Fibroblast of skin of right quadriceps (primary cell): ENCODE data around the gene RIPOR2.
"Not testable (repeated sequence)": the region's sequence is repeated elsewhere in the genome, so short reads cannot be mapped to it uniquely, and the experiment has no call there.

ENCODE experiments used
- DNase-seq: peaks from one replicate; pipeline ENCODE4 v3.0.0-alpha.2; 2013

The RIPOR2 gene

DNA sequence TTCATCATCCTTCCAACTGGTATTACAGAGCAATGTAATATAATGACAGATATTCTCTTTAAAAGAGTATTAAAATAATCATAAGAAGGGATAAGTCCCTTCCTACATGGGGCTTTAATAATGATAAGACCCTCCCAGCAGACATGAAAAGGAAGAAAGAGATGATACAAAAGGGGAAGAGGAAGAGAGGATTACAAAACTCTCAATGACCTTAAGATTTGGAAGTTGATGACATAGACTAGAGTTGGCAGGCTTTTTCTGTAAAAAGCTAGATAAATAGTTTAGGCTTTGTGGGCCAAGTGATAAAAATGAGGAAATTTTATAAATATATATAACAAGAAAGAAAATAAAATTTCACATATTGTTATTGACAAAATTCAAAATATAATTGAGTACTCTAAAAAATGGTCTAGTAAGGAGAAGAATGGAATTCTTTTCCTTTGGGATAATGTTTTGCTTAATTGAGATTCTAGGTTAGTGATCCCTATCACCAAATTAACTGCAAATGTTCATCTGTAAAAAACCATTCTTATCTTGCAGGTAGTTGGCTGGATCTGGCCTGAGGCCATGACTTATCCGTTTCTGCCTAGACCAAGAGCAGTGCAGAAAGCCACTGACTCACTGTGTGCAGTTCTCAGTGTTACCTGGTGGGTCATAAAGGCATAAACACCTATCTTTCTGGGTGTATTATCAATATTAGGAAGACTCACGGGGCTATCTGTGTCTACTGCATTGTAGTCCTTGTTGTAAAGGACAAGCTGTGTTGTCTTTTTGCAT, 11.0 kb downstream of the RIPOR2 start:
- DNase-seq: no peak

DNA sequence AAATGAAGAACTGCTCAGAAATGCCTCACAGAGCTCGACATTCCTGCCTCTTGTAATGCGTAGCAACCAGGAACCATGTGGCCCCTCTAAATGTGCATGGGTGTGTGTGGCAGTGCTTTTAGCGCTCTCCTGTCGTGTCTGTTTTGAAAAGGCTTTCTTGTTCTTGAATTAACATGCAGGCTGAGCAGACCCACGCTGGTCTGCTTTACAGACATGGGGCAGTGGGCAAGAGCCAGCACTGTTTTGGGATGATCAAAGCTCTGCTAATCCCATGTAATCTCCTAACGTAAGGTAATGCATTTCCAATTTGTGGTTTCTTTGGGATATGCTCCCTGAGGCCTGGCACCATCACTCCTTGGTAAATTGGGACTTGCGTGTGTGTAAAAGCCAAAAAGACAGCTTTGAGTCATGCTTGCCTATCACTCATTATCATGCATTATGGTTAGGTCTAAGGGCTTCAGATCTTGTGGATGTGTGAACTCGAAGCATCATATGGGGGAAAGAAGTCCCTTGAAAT, 11.8 kb downstream of the RIPOR2 start:
- DNase-seq: no peak

DNA sequence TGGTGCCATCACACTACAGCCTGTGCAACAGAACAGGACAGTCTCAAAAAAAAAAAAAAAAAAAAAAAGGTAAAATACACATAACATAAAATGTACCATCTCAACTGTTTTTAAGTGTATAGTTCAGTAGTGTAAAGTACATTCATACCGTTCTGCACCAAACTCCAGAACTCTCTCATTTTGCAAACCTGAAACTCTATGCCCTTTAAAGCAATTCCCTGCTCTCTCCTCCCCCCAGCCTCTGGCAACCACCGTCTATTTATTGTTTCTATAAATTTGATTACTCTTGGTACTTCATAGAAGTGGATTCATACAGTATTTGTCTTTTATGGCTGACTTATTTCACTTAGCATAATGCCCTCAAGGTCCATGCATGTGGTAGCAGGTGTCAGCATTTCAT, 12.9 kb downstream of the RIPOR2 start:
- no peak for DNase-seq

DNA sequence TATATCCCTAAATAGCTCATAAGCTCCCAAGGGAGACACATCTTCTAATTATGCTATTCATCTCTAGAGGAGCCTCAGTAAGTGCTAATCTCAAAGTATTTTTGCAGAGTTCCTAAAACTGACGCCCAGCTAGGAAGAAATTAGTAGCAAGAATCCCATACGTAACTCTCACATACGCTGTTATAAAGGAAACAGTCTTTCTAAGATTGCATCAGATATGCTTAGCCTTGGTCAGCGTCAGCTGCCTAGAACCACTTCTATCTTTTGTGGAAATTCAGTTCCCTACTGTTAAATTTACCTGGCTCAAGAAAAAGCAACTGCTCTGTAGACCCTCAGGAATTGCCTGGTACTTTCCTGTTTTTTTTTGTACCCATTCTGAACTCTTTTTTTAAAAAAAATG, 13.6 kb downstream of the RIPOR2 start:
- DNase-seq: no peak

DNA sequence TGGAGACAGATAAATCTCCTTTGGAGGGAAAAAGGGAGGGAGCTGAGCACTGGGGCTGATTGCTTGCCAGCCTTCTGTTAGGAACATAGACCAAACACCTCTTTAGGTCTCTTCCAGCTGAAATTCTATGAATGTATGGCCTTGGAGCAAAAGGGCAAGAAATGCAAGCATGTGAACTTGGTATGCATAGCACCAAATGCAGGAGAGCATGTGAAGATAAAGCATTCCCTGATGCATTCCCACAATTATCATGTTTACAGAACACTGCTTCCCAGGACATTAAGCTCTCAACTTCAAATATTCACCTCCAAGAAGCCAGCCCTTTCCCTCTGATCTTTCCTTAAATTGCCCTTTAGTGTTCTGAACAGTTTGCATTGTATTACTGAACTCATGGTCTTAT, 15.6 kb downstream of the RIPOR2 start:
- no peak for DNase-seq

DNA sequence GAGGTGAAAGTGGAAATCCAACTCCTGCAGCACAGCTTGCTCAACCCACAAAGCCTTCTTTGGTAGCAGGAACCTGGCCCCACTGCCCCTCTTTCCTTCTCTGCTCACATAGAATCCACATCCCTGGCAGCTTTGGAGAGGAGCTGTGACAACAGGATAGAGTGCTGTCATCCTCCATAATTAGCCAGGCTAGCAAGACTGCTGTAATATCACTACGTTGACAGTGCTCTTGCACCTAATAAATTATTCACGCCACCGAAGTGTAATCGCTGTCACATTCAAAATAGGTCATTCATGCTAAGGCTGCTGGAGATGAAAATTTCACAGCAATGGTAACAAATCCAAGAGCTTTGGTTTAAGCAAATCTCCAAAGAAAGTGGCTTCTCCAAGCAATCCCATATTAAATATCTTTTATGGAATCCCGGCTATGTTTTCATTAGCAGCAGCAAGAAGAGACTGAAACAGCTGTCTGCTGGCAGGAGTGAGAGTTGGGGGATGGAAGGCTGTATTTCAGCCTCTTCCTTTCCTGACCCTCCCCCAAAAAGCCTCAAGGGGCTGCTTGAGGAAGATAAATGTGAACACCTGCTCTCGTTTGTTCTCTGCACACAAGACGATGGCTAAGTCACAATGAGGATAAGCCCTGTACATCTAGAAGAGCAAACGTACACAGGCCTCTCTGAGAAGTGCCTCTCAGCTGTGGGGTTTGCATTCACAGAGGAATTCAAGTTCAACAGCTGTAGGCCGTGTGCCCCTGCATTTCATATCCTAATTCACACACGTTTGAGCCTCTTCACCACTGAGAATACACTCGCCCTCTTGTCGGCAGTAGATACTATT, 16.5 kb downstream of the RIPOR2 start:
- DNase-seq: no peak

DNA sequence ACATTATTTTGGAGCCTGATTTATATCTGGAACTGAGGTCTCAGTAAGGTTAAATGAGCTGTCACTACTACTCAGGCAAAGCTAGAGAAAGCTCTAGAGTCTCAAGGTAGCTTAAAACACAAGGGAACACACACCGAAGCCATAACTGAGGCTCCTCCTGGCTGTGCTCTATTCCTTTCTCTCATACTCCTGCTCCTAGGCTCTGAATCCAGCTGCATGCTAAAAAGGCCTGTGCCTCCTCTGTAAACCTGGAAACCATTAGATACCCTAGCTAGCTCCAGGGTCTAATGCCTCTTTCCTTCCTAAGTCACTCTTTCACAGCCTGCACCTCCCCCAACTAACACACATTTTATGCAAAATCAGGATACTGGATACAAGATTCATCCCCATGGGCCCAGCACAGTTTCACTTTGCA, 17.1 kb downstream of the RIPOR2 start:
- DNase-seq: no peak

DNA sequence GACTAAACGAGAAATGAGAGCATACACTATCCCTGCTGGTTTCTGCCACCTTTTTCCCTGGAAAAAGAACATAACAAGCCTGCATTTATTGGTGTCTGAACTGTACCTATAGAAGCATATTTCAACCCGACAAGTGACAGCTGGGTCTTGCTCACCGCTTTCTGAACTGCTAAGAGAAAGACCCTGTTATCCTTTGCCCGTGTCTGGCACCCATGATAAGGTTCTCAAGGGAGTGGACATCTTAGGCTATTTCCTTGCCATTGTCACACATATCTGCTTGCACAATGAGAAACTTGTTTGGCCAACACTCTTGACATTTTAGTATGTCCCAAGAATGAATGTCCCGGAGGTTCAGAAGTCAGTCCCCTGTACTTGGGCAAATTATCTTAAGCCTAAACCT, 19.3 kb downstream of the RIPOR2 start:
- no peak for DNase-seq

DNA sequence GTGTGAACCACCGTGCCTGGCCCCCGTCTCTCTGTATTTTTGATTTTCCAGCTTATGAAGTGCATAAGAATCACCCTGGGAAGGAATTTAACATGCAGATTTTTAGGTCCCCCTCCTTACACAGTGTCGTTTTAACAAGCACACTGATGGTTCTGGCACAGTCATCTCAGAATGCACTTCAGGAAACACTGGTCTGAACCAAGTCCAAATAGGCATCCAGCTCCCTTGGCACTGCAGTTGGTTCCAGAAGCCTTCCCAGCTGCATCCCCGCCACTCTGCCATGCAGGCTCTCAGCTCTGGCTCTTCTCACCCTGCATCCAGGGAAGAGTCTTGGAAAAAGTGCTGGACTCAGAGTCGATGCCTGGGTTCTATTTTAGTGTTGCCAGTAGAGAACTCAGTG, 20.1 kb downstream of the RIPOR2 start:
- DNase-seq: no peak

DNA sequence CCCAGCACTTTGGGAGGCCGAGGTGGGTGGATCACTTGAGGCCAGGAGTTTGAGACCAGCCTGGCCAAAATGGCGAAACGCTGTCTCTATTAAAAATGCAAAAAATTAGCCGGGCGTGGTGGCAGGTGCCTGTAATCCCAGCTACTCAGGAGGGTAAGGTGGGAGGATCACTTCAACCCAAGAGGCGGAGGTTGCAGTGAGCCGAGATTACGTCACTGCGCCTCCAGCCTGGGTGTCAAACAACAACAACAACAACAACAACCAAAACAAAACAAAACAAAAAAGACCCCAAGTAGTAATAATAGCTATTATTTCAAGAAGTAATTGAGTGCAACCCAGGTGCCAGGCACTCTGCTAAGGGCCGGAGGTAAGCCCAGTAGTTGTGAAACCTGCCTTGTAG, 21.7 kb downstream of the RIPOR2 start:
- DNase-seq: not testable (repeated sequence)

DNA sequence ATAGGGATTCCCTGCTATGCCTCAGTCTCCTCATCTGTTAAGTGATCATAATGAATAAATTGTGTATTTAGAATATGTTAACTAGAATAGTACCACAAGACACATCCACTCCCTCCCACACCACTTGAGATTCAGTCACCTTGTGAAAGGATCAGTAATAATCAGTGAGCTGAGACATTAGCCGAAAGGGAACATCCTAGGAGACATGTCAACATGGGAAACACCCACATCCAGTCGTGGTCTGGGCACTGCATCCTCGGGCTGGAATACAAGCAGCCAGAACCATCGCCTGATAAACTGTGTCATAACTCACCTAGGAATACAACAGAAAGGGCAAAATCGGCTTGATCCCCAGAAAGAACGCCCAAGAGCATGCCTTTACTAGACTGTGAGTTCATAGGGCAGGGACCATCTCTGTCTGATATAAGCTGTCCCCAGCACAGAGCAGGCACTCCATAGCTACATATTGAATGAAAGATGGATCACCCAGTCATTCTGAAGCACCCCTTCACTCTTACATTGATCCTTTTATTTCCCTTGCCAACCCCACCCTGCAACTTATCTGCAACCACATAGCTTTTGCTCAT, 23.9 kb downstream of the RIPOR2 start:
- no peak for DNase-seq

DNA sequence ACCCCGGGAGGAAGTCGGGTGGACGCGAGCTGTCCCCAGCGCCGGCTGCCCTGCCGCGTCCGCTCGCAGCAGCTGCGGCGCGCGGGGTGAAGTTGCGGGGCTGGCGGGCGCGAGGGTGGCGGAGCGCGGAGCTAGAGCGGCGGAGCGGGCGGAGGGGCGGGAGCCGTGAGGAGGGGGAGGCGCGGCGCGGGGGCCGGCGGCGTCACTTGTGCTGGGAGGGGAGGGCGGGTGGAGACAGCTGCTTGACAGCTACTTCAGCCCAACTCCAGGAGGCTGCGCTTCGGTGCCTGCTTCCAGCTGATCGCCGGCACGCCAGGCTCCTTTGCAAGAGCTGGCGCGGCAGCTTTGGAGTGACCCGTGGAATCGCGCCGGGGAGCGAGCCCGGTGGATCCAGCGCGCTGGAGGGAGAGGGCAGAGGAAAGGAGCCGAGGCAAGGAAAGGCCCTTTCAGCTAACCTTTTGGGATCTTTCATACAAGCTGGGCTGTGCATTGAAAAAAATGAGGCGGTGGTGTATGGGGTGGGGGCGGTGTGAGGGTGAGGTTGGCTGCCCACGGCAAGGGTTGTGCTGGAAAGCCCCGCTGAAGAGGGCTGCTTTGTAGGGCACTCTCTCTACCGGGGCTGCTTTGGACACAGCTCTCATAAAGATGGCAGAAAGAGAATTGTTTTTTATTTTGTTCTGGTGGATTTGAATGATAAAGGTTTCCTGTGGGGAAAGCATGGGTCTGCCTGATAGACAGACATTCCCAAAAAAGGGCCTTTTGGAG, 24.6 kb downstream of the RIPOR2 start:
- peak; percentile 41 for DNase-seq

DNA sequence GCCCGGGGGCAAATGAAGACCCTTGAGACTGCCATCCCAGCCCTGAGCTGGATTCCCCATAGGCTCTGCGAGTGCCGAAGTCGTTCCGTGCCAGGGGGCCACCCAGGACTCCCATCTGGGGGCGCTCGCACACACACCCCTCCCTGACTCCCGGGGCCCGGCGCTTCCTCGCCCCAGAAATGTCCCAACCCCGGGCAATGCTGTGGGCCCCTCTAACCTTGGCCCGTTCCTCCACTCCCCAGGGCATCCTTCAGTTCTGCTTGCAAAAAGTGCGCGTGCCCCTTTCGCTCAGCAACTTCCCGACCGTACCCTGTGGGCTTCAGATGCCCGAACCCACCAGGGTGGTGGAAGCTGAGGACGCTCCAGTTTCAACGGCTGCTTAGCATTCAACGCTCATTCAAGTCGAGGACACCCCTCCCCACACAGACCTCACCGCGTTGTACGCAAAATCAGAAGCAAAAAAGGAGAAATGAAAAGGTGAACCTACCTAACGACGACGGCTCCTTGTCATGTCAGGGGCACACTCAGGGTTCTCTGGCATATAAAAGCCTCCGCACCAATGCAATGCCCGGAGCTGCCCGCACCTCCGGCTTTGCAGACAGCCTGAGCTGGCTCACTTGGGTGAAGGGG, 25.3 kb downstream of the RIPOR2 start:
- DNase-seq: no peak

DNA sequence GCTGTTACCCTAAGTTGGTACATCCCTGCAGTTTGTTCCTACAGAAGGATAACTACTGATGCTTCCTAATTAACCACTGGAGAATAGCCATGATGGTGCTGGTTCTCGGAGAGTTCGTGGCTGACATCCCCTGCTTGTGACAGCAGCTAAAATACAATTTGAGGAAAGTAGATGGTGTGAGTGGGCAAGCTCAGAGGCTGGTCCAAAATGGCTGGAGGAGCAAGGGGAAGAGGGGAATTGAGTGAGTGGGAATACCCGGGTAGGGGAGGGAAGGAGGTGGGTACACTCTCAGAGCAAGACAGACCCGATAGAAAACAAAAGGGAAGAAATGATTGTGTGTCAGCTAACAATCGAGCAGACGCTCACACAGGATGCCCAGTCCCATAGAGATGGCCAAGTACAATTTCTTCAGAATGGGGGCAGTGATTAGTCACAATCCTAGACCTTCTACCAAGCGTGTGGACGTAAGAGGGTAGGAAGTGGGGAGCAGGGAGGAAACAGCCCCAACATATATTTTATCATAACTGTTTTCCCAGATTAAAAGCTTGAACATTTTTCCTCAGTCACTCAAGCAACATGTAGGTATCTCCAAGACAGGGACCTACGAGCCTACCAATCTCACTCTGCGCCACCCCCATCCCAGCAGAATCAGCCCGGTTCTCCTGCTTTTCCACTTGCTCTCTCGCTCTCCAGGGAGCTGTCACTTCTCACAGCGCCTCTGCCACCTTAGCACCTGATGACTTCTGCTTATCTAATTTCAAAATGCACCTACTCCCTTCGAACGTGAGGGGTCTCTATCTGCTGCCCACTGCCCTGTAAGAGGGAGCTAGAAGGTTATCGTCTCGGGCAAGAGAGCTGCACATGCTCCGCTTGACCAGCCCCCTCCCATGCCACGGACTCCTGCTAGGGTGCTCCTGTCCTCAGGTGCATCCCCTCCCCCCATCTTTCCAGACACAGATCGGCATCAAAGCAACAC, 26.2 kb downstream of the RIPOR2 start:
- no peak for DNase-seq

DNA sequence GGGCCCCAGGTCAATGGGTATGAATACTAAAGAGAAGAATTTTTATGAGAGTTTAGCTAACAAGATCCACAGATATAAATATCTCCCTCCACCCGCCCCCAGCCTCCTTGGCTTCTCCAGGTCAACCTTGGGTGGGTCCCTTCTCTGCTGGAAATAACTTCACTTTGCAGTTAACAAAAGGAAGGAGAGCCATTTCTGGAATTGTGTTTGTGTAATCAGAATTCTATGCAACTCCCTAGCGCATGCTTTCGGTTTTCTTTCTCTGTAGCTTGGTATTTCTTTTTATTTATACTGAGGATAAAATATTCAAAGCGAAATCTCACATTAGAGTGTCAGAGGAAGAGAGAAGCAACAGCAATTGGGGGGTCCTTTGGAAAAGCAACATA, 27.1 kb downstream of the RIPOR2 start:
- peak; percentile 62 for DNase-seq

DNA sequence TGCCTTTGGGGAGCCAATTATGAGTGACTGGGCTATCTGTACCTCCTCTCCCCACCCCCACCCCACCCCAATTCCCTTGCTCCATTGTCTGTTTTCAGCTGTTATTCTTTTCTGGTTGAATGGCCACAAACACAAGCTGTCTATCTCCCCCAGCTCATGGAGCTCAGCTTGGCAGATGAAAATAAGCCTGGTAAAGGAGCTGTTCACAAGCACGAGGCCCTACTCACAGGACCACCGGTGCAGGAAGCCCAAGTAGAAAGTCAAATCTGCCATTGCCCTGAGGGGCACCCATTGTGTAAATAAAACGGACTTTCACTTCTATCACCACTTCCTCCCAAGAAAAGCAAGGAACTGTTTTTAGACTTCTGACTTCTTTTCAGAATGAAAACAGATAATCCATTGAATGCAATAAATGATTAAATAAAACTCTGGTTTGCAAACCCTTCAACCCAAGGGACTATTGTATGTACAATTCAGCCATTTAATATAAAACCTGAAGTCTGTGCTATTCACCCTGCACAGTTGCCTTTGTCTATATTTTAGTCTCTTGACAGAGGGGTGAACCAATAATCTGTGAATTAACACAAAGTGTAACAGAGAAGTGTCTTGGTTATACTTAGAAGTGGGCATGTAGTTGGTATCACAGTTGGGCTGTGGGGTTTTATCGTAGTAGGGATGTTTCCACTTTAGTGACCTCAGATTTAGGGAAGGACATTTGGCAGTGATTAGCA, 27.7 kb downstream of the RIPOR2 start:
- no peak for DNase-seq

DNA sequence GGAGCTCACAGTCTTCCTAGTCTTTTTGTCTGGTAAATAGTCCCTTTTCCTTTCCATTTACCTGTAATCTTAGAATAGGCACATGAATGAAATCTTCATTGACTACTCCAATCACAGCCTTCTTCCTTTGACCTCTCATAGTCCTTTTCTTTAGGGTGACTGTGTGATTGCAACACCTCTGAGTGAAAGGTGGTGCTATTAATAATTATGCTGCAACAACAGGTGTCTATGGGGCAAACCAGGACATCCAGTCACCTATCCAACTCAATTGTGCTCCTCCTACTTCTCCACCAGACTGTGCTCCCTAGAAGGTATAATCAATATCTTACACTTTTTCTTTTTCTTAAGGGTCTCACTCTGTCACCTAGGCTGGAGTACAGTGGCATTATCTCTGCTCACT, 29.4 kb downstream of the RIPOR2 start:
- DNase-seq: no peak

DNA sequence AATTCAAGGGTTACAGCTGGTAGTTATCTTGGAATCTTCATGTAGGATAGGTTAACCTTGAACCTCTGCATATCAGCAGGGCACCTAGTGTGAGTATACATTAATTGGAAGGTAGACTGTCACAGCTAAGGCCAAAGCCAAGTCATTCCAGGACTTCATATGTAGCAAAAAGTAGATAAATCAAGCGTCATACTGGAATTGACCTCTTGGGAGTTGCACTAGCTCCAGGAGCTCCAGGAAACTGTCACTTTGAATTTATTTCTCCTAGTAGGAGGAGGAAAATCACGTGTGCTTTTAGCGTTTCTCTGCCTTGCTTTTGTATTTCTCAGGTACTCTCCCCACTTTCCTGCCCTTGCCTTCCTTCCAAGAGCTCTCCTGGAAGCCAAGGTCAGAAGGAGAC, 30.3 kb downstream of the RIPOR2 start:
- no peak for DNase-seq

DNA sequence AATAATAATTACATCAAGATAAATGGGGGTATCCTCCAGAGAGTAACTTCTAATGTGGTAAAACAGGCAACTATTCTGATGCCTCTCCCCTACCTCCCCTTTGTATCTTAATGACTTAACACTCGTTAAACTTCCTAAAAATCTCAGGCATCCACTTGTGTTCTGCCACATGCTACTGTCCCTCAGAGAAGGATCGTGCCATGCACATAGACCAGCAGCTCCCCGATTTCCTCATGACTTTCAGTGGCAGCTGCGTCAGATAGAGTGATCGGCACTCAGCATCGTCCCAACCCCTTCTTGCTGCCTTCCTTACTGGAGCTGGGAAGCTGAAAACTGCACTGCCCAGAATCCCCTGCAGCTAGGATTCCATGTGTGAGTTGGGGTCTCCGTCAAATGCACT, 32.1 kb downstream of the RIPOR2 start:
- DNase-seq: no peak

DNA sequence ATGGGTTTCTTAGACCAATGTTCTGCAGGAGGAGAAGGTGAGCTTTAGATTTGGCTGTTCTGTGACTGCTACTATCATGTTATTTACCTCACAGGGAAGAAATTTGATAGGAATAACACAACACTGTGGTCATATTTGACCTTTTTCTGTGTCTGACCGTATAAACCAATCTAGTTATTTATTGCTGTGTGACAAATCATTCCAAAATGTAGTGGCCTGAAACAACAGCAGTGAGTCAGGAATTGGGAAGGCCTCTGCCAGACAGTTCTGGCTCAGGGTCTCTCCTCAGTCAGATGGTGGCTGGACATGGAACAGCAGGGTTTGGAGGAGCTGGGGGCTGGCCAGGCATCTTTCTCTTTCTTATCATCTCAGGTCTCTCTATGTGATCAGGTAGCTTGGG, 33.0 kb downstream of the RIPOR2 start:
- peak; percentile 83 for DNase-seq
